Neural cell (in vitro differentiated cells): ENCODE results near the gene ALAS1. TPM values are rescaled to one million over a fixed set of nuclear protein-coding genes. Genes with fewer than 3 reads are reported as not detected.

Experiments used
- H2AFZ ChIP-seq: fragments of 200-600, 300-800 bp; sonication (generic), shearing (Covaris generic); 2 replicates; pipeline ENCODE4 v1.6.0; 2014; ENCODE audit warnings: low read depth, mild to moderate bottlenecking, antibody characterized with exemption, low read length, moderate library complexity
- H3F3A ChIP-seq: fragments of 200-600 bp; shearing (Covaris generic); 2 replicates; pipeline ENCODE4 v1.6.1; 2016; ENCODE audit warnings: mild to moderate bottlenecking, moderate library complexity, mixed read lengths, antibody characterized with exemption, low read length; ENCODE audit not compliant: insufficient read depth, poor library complexity, severe bottlenecking
- H3K27ac ChIP-seq: fragments of 200-600, 300-800 bp; sonication (generic), shearing (Covaris generic); 2 replicates; pipeline ENCODE4 v1.5.1; 2014; ENCODE audit warnings: mild to moderate bottlenecking, low read length, moderate library complexity
- H3K27me3 ChIP-seq: fragments of 300-800, 200-600 bp; sonication (generic), shearing (Covaris generic); 2 replicates; pipeline ENCODE4 v1.6.0; 2014; ENCODE audit warnings: mild to moderate bottlenecking, low read depth, low read length, moderate library complexity; ENCODE audit not compliant: insufficient read depth
- H3K36me3 ChIP-seq: fragments of 300-800, 200-600 bp; sonication (generic), shearing (Covaris generic); 2 replicates; pipeline ENCODE4 v1.5.1; 2014; ENCODE audit warnings: mild to moderate bottlenecking, antibody characterized with exemption, low read length, moderate library complexity; ENCODE audit not compliant: insufficient read depth
- H3K4me2 ChIP-seq: fragments of 300-800, 200-600 bp; sonication (generic), shearing (Covaris generic); 2 replicates; pipeline ENCODE4 v1.6.0; 2014; ENCODE audit warnings: mild to moderate bottlenecking, low read length
- H3K4me3 ChIP-seq: fragments of 300-800, 200-600 bp; sonication (generic), shearing (Covaris generic); 2 replicates; pipeline ENCODE4 v1.5.1; 2014; ENCODE audit warnings: mild to moderate bottlenecking, low read length, moderate library complexity
- H3K79me2 ChIP-seq: fragments of 200-600 bp; shearing (Covaris generic); replicated peaks from 2 replicates; pipeline ENCODE4 v1.6.0; 2014; ENCODE audit warnings: mild to moderate bottlenecking, low read length, moderate library complexity; ENCODE audit not compliant: insufficient read depth
- H3K9ac ChIP-seq: fragments of 300-800, 200-600 bp; sonication (generic), shearing (Covaris generic); 2 replicates; pipeline ENCODE4 v1.6.1; 2016; ENCODE audit warnings: mild to moderate bottlenecking, low read length, mixed read lengths
- H3K9me2 ChIP-seq: fragments of 200-600 bp; shearing (Covaris generic); 2 replicates; pipeline ENCODE4 v1.6.1; 2016; ENCODE audit warnings: mild to moderate bottlenecking, low read length, mixed read lengths; ENCODE audit not compliant: insufficient read depth
- H3K9me3 ChIP-seq: fragments of 200-600, 300-800 bp; sonication (generic), shearing (Covaris generic); 2 replicates; pipeline ENCODE4 v1.6.1; 2016; ENCODE audit warnings: mild to moderate bottlenecking, mixed run types, low read length, moderate library complexity, mixed read lengths
- H4K20me1 ChIP-seq: fragments of 200-600 bp; shearing (Covaris generic); 2 replicates; pipeline ENCODE4 v1.6.1; 2016; ENCODE audit warnings: mild to moderate bottlenecking, mixed run types; ENCODE audit not compliant: insufficient read depth
- CTCF ChIP-seq: fragments of 450-650 bp; IDR thresholded peaks from 2 replicates; pipeline ENCODE4 v1.5.1; 2014; ENCODE audit warnings: antibody characterized with exemption, mild to moderate bottlenecking, moderate library complexity; ENCODE audit not compliant: poor library complexity, severe bottlenecking
- EP300 ChIP-seq: fragments of 450-650 bp; conservative IDR thresholded peaks from 2 replicates; pipeline ENCODE4 v1.6.1; 2014; ENCODE audit warnings: antibody characterized with exemption, mild to moderate bottlenecking, moderate library complexity; ENCODE audit not compliant: poor library complexity, severe bottlenecking
- EZH2 ChIP-seq: fragments of 200-600, 300-800 bp; shearing (Covaris generic), sonication (generic); IDR thresholded peaks from 2 replicates; pipeline ENCODE4 v1.6.1; 2014; ENCODE audit warnings: antibody characterized with exemption, low read length, borderline replicate concordance, mild to moderate bottlenecking; ENCODE audit not compliant: insufficient read depth, poor library complexity, severe bottlenecking
- MXI1 ChIP-seq: fragments of 450-650 bp; conservative IDR thresholded peaks from 2 replicates; pipeline ENCODE4 v1.6.1; 2014; ENCODE audit warnings: antibody characterized with exemption, mild to moderate bottlenecking; ENCODE audit not compliant: poor library complexity, severe bottlenecking
- POLR2AphosphoS5 ChIP-seq: IDR thresholded peaks from 2 replicates; pipeline ENCODE4 v1.6.1; 2012
- RAD21 ChIP-seq: fragments of 450-650 bp; conservative IDR thresholded peaks from 2 replicates; pipeline ENCODE4 v1.6.1; 2014; ENCODE audit warnings: antibody characterized with exemption, mild to moderate bottlenecking, moderate library complexity
- REST ChIP-seq: IDR thresholded peaks from 2 replicates; pipeline ENCODE4 v1.6.1; 2012; ENCODE audit warnings: borderline replicate concordance
- SMC3 ChIP-seq: fragments of 450-650 bp; conservative IDR thresholded peaks from 2 replicates; pipeline ENCODE4 v1.6.1; 2014; ENCODE audit warnings: antibody characterized with exemption, mild to moderate bottlenecking, moderate library complexity; ENCODE audit not compliant: poor library complexity
- TAF1 ChIP-seq: IDR thresholded peaks from 2 replicates; pipeline ENCODE4 v1.6.1; 2012; ENCODE audit warnings: low read depth
- polyA plus RNA-seq: library from polyadenylated mRNA; depleted of rRNA; stranded (reverse); fragments of >200 nt; gene quantifications from 2 replicates; pipeline ENCODE4 v1.2.3, GENCODE V29; 2014

ALAS1 gene
- polyA plus RNA-seq, 1 donor from 2014 or later: 66.0 TPM

GRCh38 chr3:52238761-52239701 lies 41.1 kb downstream of the ALAS1 start, which contains the start of gene TWF2:
TWF2 (minus strand) TSS chr3:52239158; CDS start chr3:52239016, 142 bp downstream.
- TF ChIP-seq EP300: peak; percentile 48
- TF ChIP-seq EZH2: no peak
- TF ChIP-seq SMC3: peak; percentile 57
- peak; percentile 68 for TF ChIP-seq CTCF
- TF ChIP-seq POLR2AphosphoS5: peak; percentile 89
- TF ChIP-seq TAF1: no peak
- peak; percentile 45 for TF ChIP-seq RAD21
- TF ChIP-seq MXI1: peak; percentile 75
- peak; percentile 23 for TF ChIP-seq REST
- H2AFZ ChIP-seq: peak within 1 kb of the TSS; percentile 83
- H3K79me2 ChIP-seq: peaks cover 13% of the 10 kb centered on the region
- no peaks in the 10 kb centered on the region for H3F3A ChIP-seq
- H3K36me3 ChIP-seq: no peaks in the 10 kb centered on the region
- no peaks in the 10 kb centered on the region for H3K9me2 ChIP-seq
- peak within 1 kb of the TSS; percentile 90 for H3K9ac ChIP-seq
- no peaks in the 10 kb centered on the region for H4K20me1 ChIP-seq
- no peaks in the 10 kb centered on the region for H3K9me3 ChIP-seq
- peak within 1 kb of the TSS; percentile 96 for H3K4me2 ChIP-seq
- peak within 1 kb of the TSS; percentile 77 for H3K27ac ChIP-seq
- H3K4me3 ChIP-seq: peak within 1 kb of the TSS; percentile 96
- peaks cover 7% of the 10 kb centered on the region for H3K27me3 ChIP-seq

- Histone ChIP-seq H3K27ac (no peak overlapping the region), H3F3A (no peaks in the 10 kb centered on the region), H3K4me2 (no peak overlapping the region), H3K4me3 (peak overlapping the region; percentile 96), H3K9me3 (no peaks in the 10 kb centered on the region), H2AFZ (no peak overlapping the region), H3K79me2 (peaks cover 13% of the 10 kb centered on the region), H4K20me1 (no peaks in the 10 kb centered on the region), H3K36me3 (no peaks in the 10 kb centered on the region), H3K9ac (no peak overlapping the region), H3K27me3 (peaks cover 20% of the 10 kb centered on the region), H3K9me2 (no peaks in the 10 kb centered on the region)
- TF ChIP-seq CTCF (no peak), EP300 (no peak), REST (no peak), EZH2 (no peak), MXI1 (no peak), POLR2AphosphoS5 (no peak), TAF1 (no peak), RAD21 (no peak), SMC3 (no peak)
Measured at GRCh38 chr3:52240059-52240885, 42.3 kb downstream of the ALAS1 start.
